ENCODE results near the gene C19orf81. TPM values are rescaled to one million over a fixed set of nuclear protein-coding genes. Genes with fewer than 3 reads are reported as not detected.
A peak's percentile ranks its signal among the peaks of the same experiment; 100 is the strongest.

The C19orf81 gene
- total and polyA plus RNA-seq, 2 of the 8 experiments (the other 6 are each of a cell fraction or from before 2014, with no cell fraction given) = 11.7 to 13.0 TPM

DNA sequence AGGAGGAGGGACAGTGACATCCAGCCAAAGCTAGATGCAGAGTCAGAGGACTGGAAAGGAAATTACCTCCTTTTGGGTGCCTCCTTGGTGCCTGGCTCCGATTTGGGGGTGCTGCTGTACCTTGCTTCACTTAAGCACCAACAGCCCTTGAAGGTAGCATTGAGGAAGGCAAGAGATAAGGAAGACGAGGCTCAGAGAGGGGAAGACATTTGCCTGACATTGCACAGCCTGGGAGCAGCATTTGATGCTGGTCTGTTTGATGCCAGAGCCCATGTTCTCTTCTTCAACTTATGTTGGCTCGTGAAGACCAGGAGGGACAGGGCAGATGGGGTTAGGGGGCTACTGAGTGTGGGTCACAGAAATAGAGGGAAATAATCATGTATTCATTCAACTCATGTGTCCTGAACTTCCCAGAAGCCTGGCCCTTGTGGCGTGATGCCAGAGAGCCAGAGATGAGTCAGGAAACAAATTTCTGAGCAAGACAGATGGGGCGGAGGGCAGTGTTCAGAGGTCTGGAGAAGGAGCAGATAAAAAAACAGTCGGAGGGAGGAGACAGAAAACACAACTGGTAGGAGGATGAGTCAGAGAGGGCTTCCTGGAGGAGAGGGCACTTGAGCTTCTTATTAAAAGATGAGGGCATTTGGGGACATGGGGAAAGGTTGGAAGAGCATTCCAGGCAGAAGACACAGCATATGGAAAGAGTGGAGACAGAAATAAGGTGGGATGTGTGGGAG is 3.0 kb upstream of the C19orf81 start:
- peaks cover 0 to 21% (median 12%) of the 10 kb centered on the region in 4 experiments; a peak in 5 of 7 replicates for H3K27me3 ChIP-seq (replicated peaks in 1 of 4; ENCODE audit: control insufficient read depth in 3 of 4, extremely low read depth in 1 of 4, insufficient read depth in 3 of 4, low read length in 3 of 4)
- no peaks in the 10 kb centered on the region for H3K9me3 ChIP-seq (ENCODE audit: insufficient read depth in 2 of 2, low read depth in 1 of 2, low read length in 1 of 2)
- H2AFZ ChIP-seq (ENCODE audit: low read length) = no peak overlapping the region
- no peak for DNase-seq (ENCODE audit: low read depth in 1 of 2, low spot score in 2 of 2)
- H4K91ac ChIP-seq (replicated peaks; ENCODE audit: insufficient read length, low read length) = no peak overlapping the region
- H3K23ac ChIP-seq (ENCODE audit: insufficient read length) = no peak overlapping the region
- H3K18ac ChIP-seq (ENCODE audit: extremely low read depth, low read length) = no peak overlapping the region
- no peak overlapping the region for H4K8ac ChIP-seq (ENCODE audit: extremely low read depth, insufficient read depth, low read length)
- TF ChIP-seq KDM1A (IDR thresholded peaks at IDR 0.05; ENCODE audit: borderline replicate concordance, low read length) (0 out of 2 replicates have a peak, but pooled peaks have one; percentile 42), KDM5A (IDR thresholded peaks at IDR 0.05; ENCODE audit: low read length) (no peak)
- H2BK120ac ChIP-seq (replicated peaks; ENCODE audit: low read depth, low read length) = no peak overlapping the region
- no peak overlapping the region for H4K5ac ChIP-seq (ENCODE audit: insufficient read length, low read depth, low read length)
- FAIRE-seq = no peak
- no peak overlapping the region for H2BK5ac ChIP-seq (ENCODE audit: low read depth, low read length)
- H3K4me1 ChIP-seq (replicated peaks in 1 of 4; ENCODE audit: control insufficient read depth in 3 of 4, insufficient read depth in 4 of 4, low read length in 3 of 4) = peaks cover 0 to 5% (median 4%) of the 10 kb centered on the region in 4 experiments; a peak in 6 of 7 replicates
- no peak overlapping the region for H3K4me3 ChIP-seq (ENCODE audit: extremely low read depth in 1 of 4, insufficient read depth in 2 of 4, low read depth in 3 of 4, low read length in 4 of 4)
- no peak overlapping the region for H3K56ac ChIP-seq (replicated peaks; ENCODE audit: insufficient read length, low read depth, low read length)
- H4K20me1 ChIP-seq (replicated peaks in 1 of 2; ENCODE audit: control insufficient read depth in 1 of 2, insufficient read depth in 2 of 2, low read length in 2 of 2) = no peaks in the 10 kb centered on the region
- no peak overlapping the region for H2BK15ac ChIP-seq (ENCODE audit: low read length)
- no peaks in the 10 kb centered on the region for H3K79me1 ChIP-seq (ENCODE audit: low read depth, low read length)
- 0 out of 2 replicates have a peak overlapping the region, but pooled peaks have one; percentile 4 for H2BK12ac ChIP-seq (ENCODE audit: low read depth, low read length)
- ChIA-PET POLR2A (ENCODE audit: partially characterized antibody) (no interaction called here), CTCF (ENCODE audit: partially characterized antibody) (interaction anchor here (0.9 to 2.7 kb wide), 5 partner anchors 18 to 109 kb away, joined by 3 to 11 read pairs (median 5); no protein-coding TSS in a partner anchor)
- H3K4me2 ChIP-seq (ENCODE audit: insufficient read depth in 1 of 2, low read depth in 2 of 2, low read length in 2 of 2) = no peak overlapping the region
- no peak overlapping the region for H2AK5ac ChIP-seq (ENCODE audit: low read depth, low read length)
- no peak overlapping the region for H3K27ac ChIP-seq (ENCODE audit: low read depth, low read length)
- H3K23me2 ChIP-seq (ENCODE audit: low read depth, low read length) = peaks cover 10% of the 10 kb centered on the region; the same call in 1 of the 2 replicates
- no peaks in the 10 kb centered on the region; a peak in 1 of 8 replicates for H3K36me3 ChIP-seq (ENCODE audit: control insufficient read depth in 2 of 4, insufficient read depth in 4 of 4, low read length in 3 of 4)
- H2BK20ac ChIP-seq (ENCODE audit: low read length) = no peak overlapping the region
- no peak overlapping the region for H3K14ac ChIP-seq (ENCODE audit: insufficient read length)
- 74% methylated on average over 6 of the region's 6 CpGs; no CpG with 5 or more reads in 1 of the 2 experiments for WGBS, 2 experiments (ENCODE audit: extremely low coverage in 1 of 2, insufficient coverage in 1 of 2, insufficient read length in 1 of 2, insufficient replicate concordance in 2 of 2, low coverage in 1 of 2, low lambda C conversion rate in 2 of 2, missing lambda C conversion rate in 1 of 2)
- no peak overlapping the region; a peak in 1 of 7 replicates for H3K9ac ChIP-seq (replicated peaks in 1 of 4; ENCODE audit: extremely low read depth in 1 of 4, low read depth in 3 of 4, low read length in 3 of 4)
- no peaks in the 10 kb centered on the region for H3K79me2 ChIP-seq (ENCODE audit: control insufficient read depth in 1 of 2, insufficient read depth in 2 of 2, low read length in 2 of 2)
- H3K4ac ChIP-seq (replicated peaks; ENCODE audit: insufficient read length, low read depth, low read length) = no peak overlapping the region
